Fibroblast of villous mesenchyme (primary cell): Measurements from ENCODE around the gene SLX4IP. TPM values are rescaled to one million over a fixed set of nuclear protein-coding genes. Genes with fewer than 3 reads are reported as not detected.

Experiments used
- DNase-seq: peaks from one replicate; pipeline ENCODE4 v3.0.0-alpha.2; 2010; ENCODE audit warnings: low read depth
- H3K4me3 ChIP-seq: 2 replicates; pipeline ENCODE4 v1.5.1; 2011; ENCODE audit warnings: low read depth, mild to moderate bottlenecking, low read length
- total RNA-seq: library from RNA; depleted of rRNA; stranded (reverse); fragments of >200 nt; gene quantifications from 2 replicates; pipeline ENCODE4 v1.2.3, GENCODE V29; 2012
- TF ChIP-seq, protein P1 (sequence below): IDR thresholded peaks from 2 replicates; pipeline ENCODE4 v1.5.1; 2012; ENCODE audit warnings: low read depth, mild to moderate bottlenecking, low read length; ENCODE audit not compliant: insufficient read depth

The SLX4IP gene
- total RNA-seq, 1 donor, result 5.6 TPM

- H3K4me3 ChIP-seq, result no peak overlapping the region
- TF ChIP-seq, protein P1, sequence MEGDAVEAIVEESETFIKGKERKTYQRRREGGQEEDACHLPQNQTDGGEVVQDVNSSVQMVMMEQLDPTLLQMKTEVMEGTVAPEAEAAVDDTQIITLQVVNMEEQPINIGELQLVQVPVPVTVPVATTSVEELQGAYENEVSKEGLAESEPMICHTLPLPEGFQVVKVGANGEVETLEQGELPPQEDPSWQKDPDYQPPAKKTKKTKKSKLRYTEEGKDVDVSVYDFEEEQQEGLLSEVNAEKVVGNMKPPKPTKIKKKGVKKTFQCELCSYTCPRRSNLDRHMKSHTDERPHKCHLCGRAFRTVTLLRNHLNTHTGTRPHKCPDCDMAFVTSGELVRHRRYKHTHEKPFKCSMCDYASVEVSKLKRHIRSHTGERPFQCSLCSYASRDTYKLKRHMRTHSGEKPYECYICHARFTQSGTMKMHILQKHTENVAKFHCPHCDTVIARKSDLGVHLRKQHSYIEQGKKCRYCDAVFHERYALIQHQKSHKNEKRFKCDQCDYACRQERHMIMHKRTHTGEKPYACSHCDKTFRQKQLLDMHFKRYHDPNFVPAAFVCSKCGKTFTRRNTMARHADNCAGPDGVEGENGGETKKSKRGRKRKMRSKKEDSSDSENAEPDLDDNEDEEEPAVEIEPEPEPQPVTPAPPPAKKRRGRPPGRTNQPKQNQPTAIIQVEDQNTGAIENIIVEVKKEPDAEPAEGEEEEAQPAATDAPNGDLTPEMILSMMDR, result no peak
- peak; percentile 94 for DNase-seq
Observed at GRCh38 chr20:10565191-10565921, 130.3 kb downstream of the SLX4IP start.

DNA sequence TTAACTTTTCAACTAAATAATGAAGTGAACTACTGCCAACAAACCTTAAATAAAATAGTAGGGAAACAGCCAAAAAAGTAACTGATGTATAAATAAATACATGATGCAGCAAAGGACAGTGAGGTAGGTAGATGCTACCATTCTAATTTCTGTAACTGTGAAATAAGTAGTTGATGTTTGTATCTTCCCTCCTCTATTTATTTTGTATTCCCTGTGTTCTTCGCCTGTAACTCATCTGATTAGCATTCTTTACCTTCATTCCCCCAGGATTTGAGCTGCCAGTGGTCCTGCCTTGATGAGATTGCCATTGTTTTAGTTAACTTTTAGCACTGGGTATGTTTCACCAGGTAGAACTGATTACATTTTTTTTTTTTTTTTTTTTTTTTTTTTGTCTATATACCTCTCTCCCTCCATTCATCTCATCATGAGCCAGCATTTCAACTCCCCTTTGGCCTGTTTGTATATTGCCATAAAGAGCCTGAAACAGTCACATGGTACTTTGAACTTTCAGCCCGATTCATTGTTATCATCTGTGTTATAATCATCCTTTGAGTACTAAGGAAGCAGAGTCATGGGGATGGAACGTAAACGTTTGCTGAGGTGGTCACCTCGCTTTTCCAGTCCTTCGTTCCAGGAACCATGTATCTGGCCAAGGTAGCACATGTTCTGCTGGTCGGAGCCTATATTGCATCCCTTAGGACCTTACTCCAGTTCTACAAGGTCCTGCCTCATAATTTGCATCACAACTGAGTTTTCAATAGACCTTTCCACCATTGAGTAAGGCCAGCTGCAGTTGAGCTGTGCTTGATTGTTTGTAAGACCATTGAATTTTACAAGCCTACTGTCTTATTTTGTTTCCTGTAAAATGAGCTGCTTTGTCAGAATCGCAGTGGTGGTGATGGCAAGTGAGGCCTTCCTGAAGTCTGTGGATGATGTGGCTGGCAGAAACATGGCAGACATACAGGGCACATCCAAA is 131.1 kb downstream of the SLX4IP start:
- TF ChIP-seq, protein P1, result no peak
- no peak for DNase-seq
- no peak overlapping the region for H3K4me3 ChIP-seq

DNA sequence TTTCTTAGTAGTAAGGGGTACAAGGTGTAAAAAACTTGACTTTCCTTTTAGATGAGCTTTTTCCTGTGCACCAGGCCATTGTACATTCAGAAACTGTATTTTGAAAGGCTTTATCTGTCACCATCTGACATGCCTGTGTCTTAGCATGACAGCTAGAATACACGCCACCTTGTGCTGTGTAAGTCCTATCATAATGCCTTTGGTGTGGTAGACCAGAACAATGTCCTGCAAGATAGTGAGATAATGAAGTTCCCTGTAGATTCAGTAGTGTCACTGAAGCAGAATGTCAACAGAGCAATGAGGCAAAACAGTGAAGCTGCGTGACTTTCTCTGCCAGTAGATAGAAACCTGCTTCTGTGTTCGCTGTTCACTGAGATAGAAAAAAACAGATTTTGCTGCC is 132.9 kb downstream of the SLX4IP start:
- TF ChIP-seq, protein P1, result no peak
- no peak for DNase-seq
- H3K4me3 ChIP-seq, result no peak overlapping the region

GRCh38 chr20:10571313-10571815 is 136.3 kb downstream of the SLX4IP start:
- no peak for DNase-seq
- TF ChIP-seq, protein P1, result no peak
- no peak overlapping the region for H3K4me3 ChIP-seq

DNA sequence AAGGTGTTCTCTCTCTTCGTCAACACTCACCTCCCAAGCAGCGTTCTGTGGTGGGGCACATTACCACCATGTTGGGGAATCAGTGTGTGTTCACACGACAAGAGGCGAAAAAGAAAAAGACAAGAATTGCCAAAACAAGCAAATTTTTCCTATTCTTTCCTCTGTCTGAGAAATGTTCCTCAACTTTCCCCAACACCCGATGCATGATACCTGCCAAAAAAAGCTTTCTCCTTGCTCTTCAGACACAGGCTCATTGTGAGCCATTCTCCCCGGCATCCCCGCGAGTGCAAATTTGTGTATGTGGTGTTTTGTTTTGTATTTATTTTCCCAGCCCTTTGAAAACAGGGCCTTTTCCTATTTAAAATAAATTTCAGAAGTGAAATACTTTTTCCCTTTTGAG is 137.7 kb downstream of the SLX4IP start:
- H3K4me3 ChIP-seq, result no peak overlapping the region
- no peak for DNase-seq
- TF ChIP-seq, protein P1, result no peak

DNA sequence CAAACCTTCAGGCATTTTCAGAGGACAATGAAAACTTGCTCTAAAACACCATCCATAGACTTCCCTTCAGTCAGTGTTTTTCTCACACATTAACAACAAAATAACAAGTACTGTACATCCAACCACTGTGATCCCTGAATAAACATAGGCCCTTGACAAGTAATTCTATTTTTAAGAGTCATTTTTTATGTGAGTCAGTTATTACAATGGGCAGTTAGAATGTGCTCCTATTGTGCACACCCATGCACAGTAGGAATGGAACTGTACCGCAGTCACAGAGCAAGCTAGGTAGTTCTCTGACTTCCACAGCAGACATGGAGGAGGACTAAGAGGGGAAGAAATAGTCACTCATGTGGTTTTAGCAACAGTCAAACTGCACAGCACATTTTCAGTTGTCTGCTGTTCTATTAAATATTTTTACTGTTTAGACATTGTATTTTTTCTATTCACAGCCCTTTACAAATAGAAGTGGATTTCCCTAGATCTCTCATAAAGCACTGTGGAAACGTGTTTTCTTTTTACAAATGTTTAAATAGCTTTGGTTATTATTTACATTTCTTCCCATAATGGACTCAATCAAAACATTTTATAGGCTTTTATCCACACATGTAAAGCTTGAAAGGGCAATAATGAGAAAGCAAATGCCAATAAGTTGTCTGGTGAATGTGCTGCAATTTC is 138.3 kb downstream of the SLX4IP start:
- no peak overlapping the region for H3K4me3 ChIP-seq
- TF ChIP-seq, protein P1, result no peak
- DNase-seq, result peak; percentile 47
